NT2/D1 (cell line): ENCODE measurements around the gene TNFRSF8.
A peak's percentile ranks its signal among the peaks of the same experiment; 100 is the strongest.

Source experiments
- DNase-seq: peaks from one replicate; pipeline ENCODE4 v3.0.0-alpha.2; 2011; ENCODE audit warnings: low read depth, low spot score
- H3K27me3 ChIP-seq: 2 replicates; pipeline ENCODE4 v1.6.0; 2011; ENCODE audit warnings: mild to moderate bottlenecking; ENCODE audit not compliant: insufficient read length, insufficient read depth
- H3K36me3 ChIP-seq: 2 replicates; pipeline ENCODE4 v1.6.1; 2011; ENCODE audit warnings: mild to moderate bottlenecking, low read length, mixed read lengths; ENCODE audit not compliant: insufficient read depth, insufficient read length
- H3K4me1 ChIP-seq: 2 replicates; pipeline ENCODE4 v1.5.1; 2011; ENCODE audit not compliant: insufficient read depth, insufficient read length
- H3K4me3 ChIP-seq: 2 replicates; pipeline ENCODE4 v1.5.1; 2011; ENCODE audit warnings: low read depth; ENCODE audit not compliant: insufficient read length
- H3K9ac ChIP-seq: 2 replicates; pipeline ENCODE4 v1.6.0; 2011; ENCODE audit warnings: low read depth; ENCODE audit not compliant: insufficient read length
- H3K9me3 ChIP-seq: 2 replicates; pipeline ENCODE4 v1.5.1; 2011; ENCODE audit warnings: mild to moderate bottlenecking, low read length; ENCODE audit not compliant: insufficient read depth
- SUZ12 ChIP-seq: IDR thresholded peaks from 2 replicates; pipeline ENCODE4 v1.6.1; 2011; ENCODE audit not compliant: insufficient read length, insufficient read depth; ENCODE audit errors: extremely low read depth
- YY1 ChIP-seq: IDR thresholded peaks from 2 replicates; pipeline ENCODE4 v1.6.1; 2011; ENCODE audit not compliant: insufficient read length, insufficient read depth
- ZNF274 ChIP-seq: IDR thresholded peaks from 2 replicates; pipeline ENCODE4 v1.6.1; 2011; ENCODE audit warnings: mild to moderate bottlenecking, low read depth, low read length

Gene TNFRSF8

GRCh38 chr1:12067900-12068821 is 5.1 kb downstream of the TNFRSF8 start:
- TF ChIP-seq ZNF274 (no peak), SUZ12 (no peak), YY1 (no peak)
- peaks cover 9% of the 10 kb centered on the region for H3K4me1 ChIP-seq
- no peaks in the 10 kb centered on the region for H3K9me3 ChIP-seq
- H3K9ac ChIP-seq, result peak overlapping the region; percentile 77
- DNase-seq, result no peak
- no peak overlapping the region for H3K4me3 ChIP-seq
- H3K27me3 ChIP-seq, result peaks cover under 1% of the 10 kb centered on the region
- peaks cover 18% of the 10 kb centered on the region for H3K36me3 ChIP-seq

GRCh38 chr1:12069623-12070244 is 6.6 kb downstream of the TNFRSF8 start:
- Histone ChIP-seq H3K9me3 (no peaks in the 10 kb centered on the region), H3K36me3 (peaks cover 19% of the 10 kb centered on the region), H3K27me3 (no peaks in the 10 kb centered on the region), H3K9ac (no peak overlapping the region), H3K4me3 (no peak overlapping the region), H3K4me1 (peaks cover 8% of the 10 kb centered on the region)
- no peak for DNase-seq
- TF ChIP-seq ZNF274 (no peak), SUZ12 (no peak), YY1 (no peak)

GRCh38 chr1:12071892-12072291 is 8.8 kb downstream of the TNFRSF8 start:
- Histone ChIP-seq H3K9me3 (no peaks in the 10 kb centered on the region), H3K36me3 (peaks cover 15% of the 10 kb centered on the region), H3K4me1 (peaks cover 7% of the 10 kb centered on the region), H3K9ac (no peak overlapping the region), H3K27me3 (no peaks in the 10 kb centered on the region), H3K4me3 (no peak overlapping the region)
- no peak for TF ChIP-seq ZNF274
- no peak for TF ChIP-seq SUZ12
- TF ChIP-seq YY1, result no peak
- no peak for DNase-seq

- H3K4me3 ChIP-seq, result no peak overlapping the region
- peaks cover 10% of the 10 kb centered on the region for H3K4me1 ChIP-seq
- peaks cover 20% of the 10 kb centered on the region for H3K36me3 ChIP-seq
- DNase-seq, result no peak
- H3K27me3 ChIP-seq, result no peaks in the 10 kb centered on the region
- TF ChIP-seq SUZ12 (no peak), ZNF274 (no peak), YY1 (no peak)
- no peak overlapping the region for H3K9ac ChIP-seq
- no peaks in the 10 kb centered on the region for H3K9me3 ChIP-seq
These were observed 9.6 kb downstream of the TNFRSF8 start for GRCh38 chr1:12072741-12073140.

DNA sequence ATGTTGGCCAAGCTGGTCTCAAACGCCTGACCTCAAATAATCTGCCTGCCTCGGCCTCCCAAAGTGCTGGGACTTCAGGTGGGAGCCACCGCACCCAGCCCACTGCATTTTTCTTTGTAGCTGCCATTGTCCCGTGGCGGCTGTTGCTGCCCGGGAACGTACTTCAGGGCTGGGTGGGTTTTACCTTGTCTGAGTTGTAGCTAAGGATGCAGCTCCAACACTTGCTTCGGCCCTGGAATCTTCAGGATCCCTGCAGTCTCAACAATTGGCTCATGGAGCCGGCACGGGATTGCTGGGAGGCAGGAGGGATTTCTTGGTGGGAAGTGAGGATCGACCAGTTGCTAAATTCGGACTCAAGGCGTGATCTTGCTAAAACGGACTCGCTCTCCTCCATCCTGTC is 10.7 kb downstream of the TNFRSF8 start:
- Histone ChIP-seq H3K36me3 (peaks cover 20% of the 10 kb centered on the region), H3K4me3 (no peak overlapping the region), H3K9me3 (no peaks in the 10 kb centered on the region), H3K4me1 (peaks cover 10% of the 10 kb centered on the region), H3K27me3 (no peaks in the 10 kb centered on the region), H3K9ac (no peak overlapping the region)
- DNase-seq, result no peak
- no peak for TF ChIP-seq YY1
- TF ChIP-seq SUZ12, result no peak
- no peak for TF ChIP-seq ZNF274

- Histone ChIP-seq H3K9ac (no peak overlapping the region), H3K4me3 (no peak overlapping the region), H3K27me3 (no peaks in the 10 kb centered on the region), H3K9me3 (no peaks in the 10 kb centered on the region), H3K4me1 (peaks cover 8% of the 10 kb centered on the region), H3K36me3 (peaks cover 23% of the 10 kb centered on the region)
- DNase-seq, result no peak
- no peak for TF ChIP-seq YY1
- no peak for TF ChIP-seq SUZ12
- no peak for TF ChIP-seq ZNF274
These were observed 12.4 kb downstream of the TNFRSF8 start for GRCh38 chr1:12075195-12076114.
